HuH-7.5 (cell line): ENCODE results near the gene C4BPB.

Experiments
- DNase-seq: peaks from one replicate; pipeline ENCODE4 v3.0.0; 2011; ENCODE audit warnings: low spot score

Gene C4BPB

GRCh38 chr1:207084701-207085180 lies 3.9 kb upstream of the C4BPB start:
- peak; percentile 34 for DNase-seq

- DNase-seq = no peak
These were observed 2.8 kb upstream of the C4BPB start for GRCh38 chr1:207085887-207086286.

- DNase-seq = no peak
These were observed 499 bp upstream of the C4BPB start for GRCh38 chr1:207088161-207088560.

GRCh38 chr1:207089627-207090355 lies 1.1 kb downstream of the C4BPB start:
- no peak for DNase-seq

- no peak for DNase-seq
These were observed 2.7 kb downstream of the C4BPB start for GRCh38 chr1:207091200-207091908.

GRCh38 chr1:207093944-207094343 lies 5.3 kb downstream of the C4BPB start:
- DNase-seq = no peak

- no peak for DNase-seq
These were observed 9.2 kb downstream of the C4BPB start for GRCh38 chr1:207097871-207098324.

- no peak for DNase-seq
These were observed 13.1 kb downstream of the C4BPB start for GRCh38 chr1:207101720-207102119.

GRCh38 chr1:207102146-207102545 lies 13.5 kb downstream of the C4BPB start:
- DNase-seq = no peak

GRCh38 chr1:207102659-207103058 lies 14.0 kb downstream of the C4BPB start:
- DNase-seq = no peak

- DNase-seq = peak; percentile 11
These were observed 15.3 kb downstream of the C4BPB start, which contains the start of gene C4BPA for GRCh38 chr1:207103892-207104373. TSS of gene C4BPA (plus strand) at chr1:207104233. CDS start at chr1:207113026, 8,793 bp downstream.

- no peak for DNase-seq
These were observed 20.3 kb downstream of the C4BPB start for GRCh38 chr1:207109004-207109403.

GRCh38 chr1:207112616-207113296 lies 24.1 kb downstream of the C4BPB start:
- DNase-seq = no peak

- no peak for DNase-seq
These were observed 26.6 kb downstream of the C4BPB start for GRCh38 chr1:207115269-207115668.

GRCh38 chr1:207124389-207124788 lies 35.7 kb downstream of the C4BPB start:
- no peak for DNase-seq

GRCh38 chr1:207128336-207128921 lies 39.8 kb downstream of the C4BPB start:
- DNase-seq = no peak

- DNase-seq = no peak
These were observed 40.4 kb downstream of the C4BPB start for GRCh38 chr1:207129053-207129452.

GRCh38 chr1:207130252-207131036 lies 41.8 kb downstream of the C4BPB start:
- no peak for DNase-seq

GRCh38 chr1:207131163-207131562 lies 42.5 kb downstream of the C4BPB start:
- no peak for DNase-seq

- DNase-seq = no peak
These were observed 45.9 kb downstream of the C4BPB start for GRCh38 chr1:207134581-207134980.

- DNase-seq = no peak
These were observed 51.0 kb downstream of the C4BPB start for GRCh38 chr1:207139616-207140015.
